A673 (cell line): ENCODE measurements around the gene IARS2.

Experiments
- CTCF ChIP-seq: fragments of 300-800, 200-600 bp; sonication (generic); conservative IDR thresholded peaks from 2 replicates; pipeline ENCODE4 v1.5.1; 2017; ENCODE audit warnings: low read depth, mild to moderate bottlenecking, antibody characterized with exemption, low read length, moderate library complexity, mixed read lengths
- EZH2 ChIP-seq: fragments of 200-600 bp; sonication (generic); IDR thresholded peaks from 2 replicates; pipeline ENCODE4 v1.6.1; 2017; ENCODE audit warnings: borderline replicate concordance, low read depth, mild to moderate bottlenecking, mixed read lengths, antibody characterized with exemption, low read length; ENCODE audit not compliant: poor library complexity, severe bottlenecking

DNA sequence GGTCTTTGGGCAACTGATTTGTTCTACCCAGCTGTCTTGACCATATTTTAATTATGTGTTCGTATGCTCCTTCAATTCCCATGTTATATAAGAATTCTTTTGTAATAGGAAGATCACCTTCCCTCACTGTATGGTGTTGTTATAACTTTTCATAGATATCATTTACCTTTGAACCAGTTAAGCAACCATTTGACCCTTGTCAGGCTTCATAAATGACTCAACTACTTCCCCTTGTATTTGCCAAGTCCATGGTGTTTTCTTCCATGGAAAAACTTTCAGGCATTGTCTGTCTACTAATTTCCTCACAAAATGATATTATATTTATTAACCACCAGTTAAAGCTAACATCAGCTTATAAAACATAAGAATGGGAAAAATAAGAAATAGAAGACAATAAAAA lies 9.5 kb upstream of the IARS2 start:
- TF ChIP-seq CTCF (no peak), EZH2 (no peak)
